ENCODE data around the gene RNF17. TPM values are rescaled to one million over a fixed set of nuclear protein-coding genes. Genes with fewer than 3 reads are reported as not detected.

RNF17 gene
- total and polyA plus RNA-seq, 12 donors = 0.13 to 0.14 TPM; not detected in 10

GRCh38 chr13:24784319-24784718 is 20.4 kb downstream of the RNF17 start:
- H3K27me3 ChIP-seq = peaks cover 0 to 5% (median 0%) of the 10 kb centered on the region in 7 donors
- DNase-seq = no peak
- no peaks in the 10 kb centered on the region for H3K36me3 ChIP-seq
- H3K4me3 ChIP-seq = no peak overlapping the region
- no peak for ATAC-seq
- TF ChIP-seq CTCF (IDR thresholded peaks at IDR 0.05) = no peak
- H3K9me3 ChIP-seq = peaks cover 0 to 31% (median 5%) of the 10 kb centered on the region in 11 donors
- WGBS, 2 donors = 37 to 48% methylated on average over 1 of the region's 1 CpG
- no peak overlapping the region for H3K27ac ChIP-seq
- no peaks in the 10 kb centered on the region for H3K4me1 ChIP-seq
- intact Hi-C loops (cut with DNase I) = no loop called here

GRCh38 chr13:24788538-24788937 is 24.6 kb downstream of the RNF17 start:
- no peak overlapping the region for H3K4me3 ChIP-seq
- no peak for TF ChIP-seq CTCF (IDR thresholded peaks at IDR 0.05)
- H3K27ac ChIP-seq = no peak overlapping the region
- no peaks in the 10 kb centered on the region for H3K4me1 ChIP-seq
- 61 to 72% methylated on average over 3 of the region's 3 CpGs for WGBS, 2 donors
- H3K27me3 ChIP-seq = peaks cover 0 to 15% (median 5%) of the 10 kb centered on the region in 7 donors
- no peak for ATAC-seq
- H3K36me3 ChIP-seq = no peaks in the 10 kb centered on the region
- H3K9me3 ChIP-seq = peaks cover 0 to 16% (median 5%) of the 10 kb centered on the region in 11 donors
- intact Hi-C loops (cut with DNase I) = no loop called here
- DNase-seq = no peak

- H3K4me3 ChIP-seq = no peak overlapping the region
- intact Hi-C loops (cut with DNase I) = no loop called here
- ATAC-seq (no peak), DNase-seq (no peak)
- 79 to 93% methylated on average over 10 of the region's 10 CpGs for WGBS, 2 donors
- H3K4me1 ChIP-seq = peaks cover 0 to 3% (median 0%) of the 10 kb centered on the region in 9 donors
- H3K36me3 ChIP-seq = no peaks in the 10 kb centered on the region
- H3K27ac ChIP-seq = no peak overlapping the region
- H3K9me3 ChIP-seq = no peaks in the 10 kb centered on the region
- TF ChIP-seq CTCF (IDR thresholded peaks at IDR 0.05) = no peak
- peaks cover 0 to 14% (median 0%) of the 10 kb centered on the region in 7 donors for H3K27me3 ChIP-seq
Observed at GRCh38 chr13:24802074-24802473, 38.1 kb downstream of the RNF17 start.

- intact Hi-C loops (cut with DNase I) = no loop called here
- Histone ChIP-seq H3K9me3 (peaks cover 0 to 21% (median 3%) of the 10 kb centered on the region in 11 donors), H3K27me3 (peaks cover 0 to 17% (median 0%) of the 10 kb centered on the region in 7 donors), H3K4me1 (no peaks in the 10 kb centered on the region), H3K27ac (no peak overlapping the region), H3K36me3 (no peaks in the 10 kb centered on the region), H3K4me3 (no peak overlapping the region)
- TF ChIP-seq CTCF (IDR thresholded peaks at IDR 0.05) = no peak
- ATAC-seq (no peak), DNase-seq (no peak)
- WGBS, 2 donors = 74 to 77% methylated on average over 2 of the region's 2 CpGs
Observed at GRCh38 chr13:24821207-24821606, 57.2 kb downstream of the RNF17 start.

Measured in heart right ventricle (tissue), 16 donors.